ENCODE results near the gene ACOX2. TPM values are rescaled to one million over a fixed set of nuclear protein-coding genes. Genes with fewer than 3 reads are reported as not detected.

The ACOX2 gene
- total and polyA plus RNA-seq, 9 donors = 6.8 to 57.7 (median 23.7) TPM

GRCh38 chr3:58556761-58557221 is 19.8 kb upstream of the ACOX2 start:
- TF ChIP-seq POLR2A (IDR thresholded peaks at IDR 0.05) (no peak), EP300 (IDR thresholded peaks at IDR 0.05) (no peak)
- TF ChIP-seq, protein P1, sequence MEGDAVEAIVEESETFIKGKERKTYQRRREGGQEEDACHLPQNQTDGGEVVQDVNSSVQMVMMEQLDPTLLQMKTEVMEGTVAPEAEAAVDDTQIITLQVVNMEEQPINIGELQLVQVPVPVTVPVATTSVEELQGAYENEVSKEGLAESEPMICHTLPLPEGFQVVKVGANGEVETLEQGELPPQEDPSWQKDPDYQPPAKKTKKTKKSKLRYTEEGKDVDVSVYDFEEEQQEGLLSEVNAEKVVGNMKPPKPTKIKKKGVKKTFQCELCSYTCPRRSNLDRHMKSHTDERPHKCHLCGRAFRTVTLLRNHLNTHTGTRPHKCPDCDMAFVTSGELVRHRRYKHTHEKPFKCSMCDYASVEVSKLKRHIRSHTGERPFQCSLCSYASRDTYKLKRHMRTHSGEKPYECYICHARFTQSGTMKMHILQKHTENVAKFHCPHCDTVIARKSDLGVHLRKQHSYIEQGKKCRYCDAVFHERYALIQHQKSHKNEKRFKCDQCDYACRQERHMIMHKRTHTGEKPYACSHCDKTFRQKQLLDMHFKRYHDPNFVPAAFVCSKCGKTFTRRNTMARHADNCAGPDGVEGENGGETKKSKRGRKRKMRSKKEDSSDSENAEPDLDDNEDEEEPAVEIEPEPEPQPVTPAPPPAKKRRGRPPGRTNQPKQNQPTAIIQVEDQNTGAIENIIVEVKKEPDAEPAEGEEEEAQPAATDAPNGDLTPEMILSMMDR (IDR thresholded peaks at IDR 0.05) = no peak
- intact Hi-C loops (cut with DNase I) = no loop called here
- Histone ChIP-seq H3K4me3 (no peak overlapping the region), H3K27ac (no peak overlapping the region), H3K27me3 (no peaks in the 10 kb centered on the region), H3K4me1 (ENCODE audit: insufficient read depth) (peaks cover 2% of the 10 kb centered on the region), H3K36me3 (no peaks in the 10 kb centered on the region), H3K9me3 (peaks cover 0 to 5% of the 10 kb centered on the region in 2 donors)
- WGBS, 3 donors = 60 to 71% (median 69%) methylated on average over 6 of the region's 6 CpGs
- no peak for DNase-seq

DNA sequence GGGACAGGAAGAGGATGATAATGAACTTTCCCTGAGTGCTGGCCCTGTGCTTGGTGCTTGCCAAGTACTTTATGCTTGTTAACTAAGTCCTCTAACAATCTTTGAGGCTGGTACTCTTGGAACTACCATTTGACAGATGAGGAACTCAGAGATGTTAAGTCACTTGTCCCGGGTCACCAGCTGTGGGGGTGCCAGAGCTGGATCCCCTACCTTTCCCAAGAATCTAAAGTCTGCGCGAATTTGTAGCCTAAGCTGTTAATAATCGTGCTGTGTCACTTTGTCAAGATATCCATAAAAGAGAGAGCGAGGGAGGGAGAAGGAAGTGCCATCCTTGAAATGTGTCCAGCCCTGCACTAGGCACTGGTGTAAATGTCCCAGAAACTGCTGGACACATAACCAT is 19.0 kb upstream of the ACOX2 start:
- H3K36me3 ChIP-seq = no peaks in the 10 kb centered on the region
- WGBS, 3 donors = 92 to 95% (median 94%) methylated on average over 5 of the region's 5 CpGs
- no peak overlapping the region for H3K27ac ChIP-seq
- TF ChIP-seq EP300 (IDR thresholded peaks at IDR 0.05) = no peak
- TF ChIP-seq POLR2A (IDR thresholded peaks at IDR 0.05) = no peak
- TF ChIP-seq, protein P1 (IDR thresholded peaks at IDR 0.05) = no peak
- H3K4me1 ChIP-seq (ENCODE audit: insufficient read depth) = peaks cover 2% of the 10 kb centered on the region
- peaks cover 0 to 5% of the 10 kb centered on the region in 2 donors for H3K9me3 ChIP-seq
- no peak overlapping the region for H3K4me3 ChIP-seq
- no peaks in the 10 kb centered on the region for H3K27me3 ChIP-seq
- intact Hi-C loops (cut with DNase I) = no loop called here
- DNase-seq = no peak

DNA sequence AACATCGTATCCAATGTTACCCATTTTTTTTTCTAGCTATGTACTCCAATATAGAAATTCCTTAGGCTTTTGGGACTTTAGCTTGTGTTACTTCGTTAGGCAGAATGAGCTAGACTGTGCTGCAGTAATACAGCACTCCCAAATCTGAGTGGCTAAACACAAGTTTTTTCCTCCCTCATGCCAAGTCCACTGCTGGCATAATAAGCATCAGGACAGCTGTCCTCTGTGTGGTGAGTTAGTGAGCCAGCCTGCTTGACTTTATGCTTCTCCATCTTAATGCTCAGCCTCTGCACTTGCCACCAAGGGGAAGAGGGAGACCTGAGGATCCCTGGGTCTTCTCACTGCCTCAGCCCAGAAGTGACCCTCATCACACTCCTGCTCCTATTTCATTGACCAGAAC is 18.2 kb upstream of the ACOX2 start:
- Histone ChIP-seq H3K27ac (no peak overlapping the region), H3K27me3 (no peaks in the 10 kb centered on the region), H3K9me3 (peaks cover 0 to 5% of the 10 kb centered on the region in 2 donors), H3K4me1 (ENCODE audit: insufficient read depth) (no peaks in the 10 kb centered on the region), H3K4me3 (no peak overlapping the region), H3K36me3 (no peaks in the 10 kb centered on the region)
- TF ChIP-seq, protein P1 (IDR thresholded peaks at IDR 0.05) = no peak
- TF ChIP-seq EP300 (IDR thresholded peaks at IDR 0.05) (no peak), POLR2A (IDR thresholded peaks at IDR 0.05) (no peak)
- no peak for DNase-seq
- WGBS, 3 donors = 88 to 93% (median 90%) methylated on average over 2 of the region's 2 CpGs
- intact Hi-C loops (cut with DNase I) = no loop called here

DNA sequence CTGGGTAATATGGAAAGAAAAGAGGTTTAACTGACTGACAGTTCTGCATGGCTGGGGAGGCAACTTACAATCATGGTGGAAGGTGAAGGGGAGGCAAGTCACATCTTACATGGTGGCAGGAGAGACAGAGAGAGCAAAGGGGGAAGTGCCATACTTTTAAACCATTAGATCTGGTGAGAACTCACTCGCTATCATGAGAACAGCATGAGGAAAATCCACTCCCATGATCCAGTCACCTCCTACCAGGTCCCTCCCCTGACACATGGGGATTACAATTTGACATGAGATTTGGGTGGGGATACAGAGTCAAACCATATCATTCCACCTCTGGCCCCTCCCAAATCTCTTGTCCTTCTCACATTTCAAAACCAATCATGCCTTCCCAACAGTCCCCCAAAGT is 16.0 kb upstream of the ACOX2 start:
- no peaks in the 10 kb centered on the region for H3K4me1 ChIP-seq (ENCODE audit: insufficient read depth)
- TF ChIP-seq EP300 (IDR thresholded peaks at IDR 0.05) (no peak), POLR2A (IDR thresholded peaks at IDR 0.05) (no peak)
- TF ChIP-seq, protein P1 (IDR thresholded peaks at IDR 0.05) = no peak
- 84 to 88% (median 86%) methylated on average over 1 of the region's 1 CpG for WGBS, 3 donors
- no peak overlapping the region for H3K27ac ChIP-seq
- H3K27me3 ChIP-seq = no peaks in the 10 kb centered on the region
- DNase-seq = no peak
- intact Hi-C loops (cut with DNase I) = no loop called here
- no peaks in the 10 kb centered on the region for H3K36me3 ChIP-seq
- no peak overlapping the region for H3K4me3 ChIP-seq
- H3K9me3 ChIP-seq = peaks cover 0 to 5% of the 10 kb centered on the region in 2 donors
